ENCODE data around the gene ST6GALNAC3.
A peak's percentile ranks its signal among the peaks of the same experiment; 100 is the strongest.

ST6GALNAC3 gene

DNA sequence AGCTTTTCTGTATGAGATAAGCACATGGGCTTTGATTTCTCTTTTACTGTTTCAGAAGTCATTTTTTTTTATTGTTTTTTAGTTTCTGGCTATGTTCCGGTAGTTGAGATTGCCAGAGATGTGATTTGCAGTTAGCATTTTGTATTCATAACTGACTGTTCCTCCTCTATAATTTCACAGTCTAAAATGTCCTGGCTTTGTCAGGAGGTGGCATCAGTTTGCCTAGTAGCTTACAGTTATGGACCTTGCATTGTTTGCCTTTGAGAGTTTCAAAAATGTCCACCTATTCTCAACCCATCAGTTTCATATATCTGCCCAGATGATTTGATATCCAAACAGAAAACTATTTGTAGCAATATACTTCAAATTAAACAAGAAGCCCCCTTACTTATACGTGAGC, 39.5 kb upstream of the ST6GALNAC3 start:
- no peaks in the 10 kb centered on the region for H3K27me3 ChIP-seq (replicated peaks)
- no peak overlapping the region for H3K4me3 ChIP-seq (ENCODE audit: low read depth, low read length)
- H3K27ac ChIP-seq, result no peak overlapping the region
- H3K36me3 ChIP-seq (replicated peaks), result no peaks in the 10 kb centered on the region
- peak; percentile 17 for DNase-seq
- in situ Hi-C loops (cut with HindIII; ENCODE audit: low pct_ligation_motif_present, low sequenced_read_pairs), result no loop called here
- peak; percentile 58 for TF ChIP-seq CTCF (IDR thresholded peaks at IDR 0.05; ENCODE audit: low read depth, low read length, missing control alignments)

DNA sequence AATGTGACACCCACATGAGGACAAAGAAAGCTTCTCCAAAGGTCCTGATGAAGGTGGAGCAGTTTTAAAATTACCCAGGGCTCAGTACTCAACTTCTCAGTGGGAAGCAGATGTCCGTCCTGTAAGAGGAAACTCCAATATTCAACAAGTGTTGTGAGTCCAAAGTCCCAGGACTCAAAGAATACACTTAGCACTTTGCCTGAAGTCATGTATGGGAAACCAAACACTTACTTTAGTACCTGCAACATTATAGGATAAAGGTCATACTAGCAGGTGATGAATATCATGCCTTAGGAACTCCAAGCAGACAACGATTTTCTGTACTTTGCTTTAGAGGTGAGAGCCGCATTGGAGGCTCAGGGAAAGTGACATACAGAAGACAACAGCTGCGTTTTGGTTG, 37.2 kb upstream of the ST6GALNAC3 start:
- no peaks in the 10 kb centered on the region for H3K27me3 ChIP-seq (replicated peaks)
- DNase-seq, result no peak
- no peak overlapping the region for H3K27ac ChIP-seq
- in situ Hi-C loops (cut with HindIII; ENCODE audit: low pct_ligation_motif_present, low sequenced_read_pairs), result no loop called here
- no peak overlapping the region for H3K4me3 ChIP-seq (ENCODE audit: low read depth, low read length)
- H3K36me3 ChIP-seq (replicated peaks), result no peaks in the 10 kb centered on the region
- TF ChIP-seq CTCF (IDR thresholded peaks at IDR 0.05; ENCODE audit: low read depth, low read length, missing control alignments), result no peak

GRCh38 chr1:76038287-76039004, 36.1 kb upstream of the ST6GALNAC3 start:
- Histone ChIP-seq H3K27me3 (replicated peaks) (no peaks in the 10 kb centered on the region), H3K36me3 (replicated peaks) (no peaks in the 10 kb centered on the region), H3K4me3 (ENCODE audit: low read depth, low read length) (no peak overlapping the region), H3K27ac (no peak overlapping the region)
- TF ChIP-seq CTCF (IDR thresholded peaks at IDR 0.05; ENCODE audit: low read depth, low read length, missing control alignments), result no peak
- in situ Hi-C loops (cut with HindIII; ENCODE audit: low pct_ligation_motif_present, low sequenced_read_pairs), result no loop called here
- peak; percentile 9 for DNase-seq

DNA sequence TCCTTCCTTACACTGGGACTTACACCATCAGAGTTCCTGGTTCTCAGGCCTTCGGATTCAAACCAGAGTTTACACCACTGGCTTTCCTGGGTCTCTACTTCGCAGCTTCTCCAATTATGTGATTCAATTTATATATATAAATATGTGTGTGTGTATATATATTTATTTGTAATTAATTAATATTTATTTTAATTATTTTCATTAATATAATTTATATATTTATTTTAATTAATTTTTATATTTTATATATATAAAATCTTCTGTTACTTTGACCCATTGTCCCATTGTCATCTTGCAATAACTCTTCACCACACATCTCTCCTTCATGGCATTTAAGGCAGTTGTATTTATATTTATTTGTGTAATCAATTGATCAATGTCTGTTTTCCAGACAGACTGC, 28.4 kb upstream of the ST6GALNAC3 start:
- in situ Hi-C loops (cut with HindIII; ENCODE audit: low pct_ligation_motif_present, low sequenced_read_pairs), result no loop called here
- Histone ChIP-seq H3K4me3 (ENCODE audit: low read depth, low read length) (no peak overlapping the region), H3K36me3 (replicated peaks) (no peaks in the 10 kb centered on the region), H3K27ac (no peak overlapping the region), H3K27me3 (replicated peaks) (no peaks in the 10 kb centered on the region)
- TF ChIP-seq CTCF (IDR thresholded peaks at IDR 0.05; ENCODE audit: low read depth, low read length, missing control alignments), result no peak
- DNase-seq, result no peak

DNA sequence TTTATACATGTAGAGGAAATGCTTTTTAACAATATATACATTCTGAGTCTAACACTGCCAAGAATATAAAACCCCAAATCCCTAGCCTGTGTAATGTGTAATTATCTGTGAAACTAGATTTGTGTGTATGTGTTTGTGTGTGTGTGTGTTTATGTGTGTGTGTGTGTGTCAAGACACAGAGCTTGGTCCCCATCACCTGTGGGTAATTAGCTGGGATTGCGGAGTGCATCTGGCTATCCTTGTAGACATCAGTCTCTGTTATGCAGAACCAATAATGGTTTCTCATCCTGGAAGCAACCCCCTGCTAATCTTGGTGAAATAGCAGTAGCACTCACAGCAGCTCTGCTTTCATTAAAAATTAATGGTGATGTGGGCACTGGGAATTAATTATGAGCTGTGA, 26.3 kb upstream of the ST6GALNAC3 start:
- H3K4me3 ChIP-seq (ENCODE audit: low read depth, low read length), result no peak overlapping the region
- TF ChIP-seq CTCF (IDR thresholded peaks at IDR 0.05; ENCODE audit: low read depth, low read length, missing control alignments), result no peak

DNA sequence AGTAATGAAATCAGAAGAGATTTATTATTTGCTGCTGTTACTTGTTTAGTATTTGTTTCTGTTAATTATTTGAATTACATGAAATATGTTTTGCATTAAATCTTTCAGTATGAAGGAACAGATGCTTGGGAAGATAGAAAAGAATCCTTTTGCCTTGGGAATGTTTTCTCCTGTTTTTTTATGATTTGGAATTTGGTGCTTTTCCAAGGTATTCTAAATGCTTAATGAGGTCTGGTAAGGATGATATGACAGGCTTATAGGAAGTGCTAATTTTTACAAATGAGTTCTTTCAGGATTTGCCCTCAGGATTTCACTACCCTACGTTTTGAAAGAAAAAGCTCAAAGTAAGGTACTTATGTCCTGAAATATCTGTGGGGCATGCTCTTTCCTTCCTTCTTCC, 25.6 kb upstream of the ST6GALNAC3 start:
- in situ Hi-C loops (cut with HindIII; ENCODE audit: low pct_ligation_motif_present, low sequenced_read_pairs), result no loop called here
- TF ChIP-seq CTCF (IDR thresholded peaks at IDR 0.05; ENCODE audit: low read depth, low read length, missing control alignments), result no peak
- Histone ChIP-seq H3K27ac (no peak overlapping the region), H3K4me3 (ENCODE audit: low read depth, low read length) (no peak overlapping the region), H3K27me3 (replicated peaks) (no peaks in the 10 kb centered on the region), H3K36me3 (replicated peaks) (no peaks in the 10 kb centered on the region)
- no peak for DNase-seq

More for the DNA sequence above, 26.3 kb upstream of the ST6GALNAC3 start:
- H3K36me3 ChIP-seq (replicated peaks), result no peaks in the 10 kb centered on the region
- in situ Hi-C loops (cut with HindIII; ENCODE audit: low pct_ligation_motif_present, low sequenced_read_pairs), result no loop called here
- H3K27ac ChIP-seq, result no peak overlapping the region
- no peak for DNase-seq
- H3K27me3 ChIP-seq (replicated peaks), result no peaks in the 10 kb centered on the region
